Calu3 (cell line): ENCODE results near the gene BICRAL. TPM values are rescaled to one million over a fixed set of nuclear protein-coding genes. Genes with fewer than 3 reads are reported as not detected.

ENCODE experiments used
- BruUV-seq: library from RNA; stranded (reverse); fragments of 400-500 nt; replicated peaks from 2 replicates; lab custom pipeline; 2021; lab: Mats Ljungman, UMichigan
- CTCF ChIA-PET: fragments of 300-600 bp; sonication (Branson Sonifier 250); formaldehyde crosslinking; loops from one replicate; lab custom pipeline; 2022; ENCODE audit warnings: antibody characterized with exemption; lab: Charles Lee
- DNase-seq: peaks from one replicate; pipeline ENCODE4 v3.0.0; 2022
- H3K27ac Mint-ChIP-seq: one replicate; pipeline ENCODE4 v1.8.0; 2022; ENCODE audit warnings: mixed read lengths; ENCODE audit not compliant: unreplicated experiment
- H3K27me3 Mint-ChIP-seq: one replicate; pipeline ENCODE4 v1.8.0; 2022; ENCODE audit warnings: mixed read lengths; ENCODE audit not compliant: unreplicated experiment
- H3K36me3 Mint-ChIP-seq: one replicate; pipeline ENCODE4 v1.8.0; 2022; ENCODE audit warnings: mild to moderate bottlenecking, moderate library complexity, mixed read lengths; ENCODE audit not compliant: insufficient read depth, unreplicated experiment
- H3K4me1 Mint-ChIP-seq: one replicate; pipeline ENCODE4 v1.8.0; 2022; ENCODE audit warnings: mild to moderate bottlenecking, low read depth, mixed read lengths; ENCODE audit not compliant: unreplicated experiment
- H3K4me3 Mint-ChIP-seq: one replicate; pipeline ENCODE4 v1.8.0; 2022; ENCODE audit warnings: mild to moderate bottlenecking, low read depth, moderate library complexity, mixed read lengths; ENCODE audit not compliant: unreplicated experiment
- H3K9me3 Mint-ChIP-seq: one replicate; pipeline ENCODE4 v1.8.0; 2022; ENCODE audit warnings: low read depth, mixed read lengths; ENCODE audit not compliant: unreplicated experiment
- intact Hi-C: fragments of 100-400 bp; cut with micrococcal nuclease; formaldehyde crosslinking; loops from one replicate; pipeline ENCODE4 v1.10.0; 2022; ENCODE audit not compliant: unreplicated experiment
- total RNA-seq: library from RNA; stranded (reverse); gene quantifications from 2 replicates; pipeline ENCODE4 v1.2.3, GENCODE V29; 2022
- TF ChIP-seq, protein P1 (sequence below): fragments of 200-600 bp; IDR thresholded peaks from one replicate; pipeline ENCODE4 v1.8.0; 2022; ENCODE audit warnings: antibody characterized with exemption; ENCODE audit not compliant: unreplicated experiment

BICRAL gene
- total RNA-seq, 1 experiment from 2014 or later: 19.2 TPM

- peaks cover 26% of the 10 kb centered on the region for H3K4me1 Mint-ChIP-seq
- peak overlapping the region; percentile 92 for H3K27ac Mint-ChIP-seq
- DNase-seq: peak; percentile 92
- BruUV-seq: no TSS peak
- TF ChIP-seq, protein P1, sequence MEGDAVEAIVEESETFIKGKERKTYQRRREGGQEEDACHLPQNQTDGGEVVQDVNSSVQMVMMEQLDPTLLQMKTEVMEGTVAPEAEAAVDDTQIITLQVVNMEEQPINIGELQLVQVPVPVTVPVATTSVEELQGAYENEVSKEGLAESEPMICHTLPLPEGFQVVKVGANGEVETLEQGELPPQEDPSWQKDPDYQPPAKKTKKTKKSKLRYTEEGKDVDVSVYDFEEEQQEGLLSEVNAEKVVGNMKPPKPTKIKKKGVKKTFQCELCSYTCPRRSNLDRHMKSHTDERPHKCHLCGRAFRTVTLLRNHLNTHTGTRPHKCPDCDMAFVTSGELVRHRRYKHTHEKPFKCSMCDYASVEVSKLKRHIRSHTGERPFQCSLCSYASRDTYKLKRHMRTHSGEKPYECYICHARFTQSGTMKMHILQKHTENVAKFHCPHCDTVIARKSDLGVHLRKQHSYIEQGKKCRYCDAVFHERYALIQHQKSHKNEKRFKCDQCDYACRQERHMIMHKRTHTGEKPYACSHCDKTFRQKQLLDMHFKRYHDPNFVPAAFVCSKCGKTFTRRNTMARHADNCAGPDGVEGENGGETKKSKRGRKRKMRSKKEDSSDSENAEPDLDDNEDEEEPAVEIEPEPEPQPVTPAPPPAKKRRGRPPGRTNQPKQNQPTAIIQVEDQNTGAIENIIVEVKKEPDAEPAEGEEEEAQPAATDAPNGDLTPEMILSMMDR: no peak
- peaks cover 40% of the 10 kb centered on the region for H3K36me3 Mint-ChIP-seq
- no peaks in the 10 kb centered on the region for H3K27me3 Mint-ChIP-seq
- intact Hi-C loops: loop anchor here (1.0 to 5.0 kb wide), 2 partner anchors 36 to 131 kb away; partner anchors contain the start of genes BICRAL and RPL7L1
- H3K4me3 Mint-ChIP-seq: peak overlapping the region; percentile 88
- no peaks in the 10 kb centered on the region for H3K9me3 Mint-ChIP-seq
- CTCF ChIA-PET: interaction anchor here (0.6 to 2.0 kb wide), 20 partner anchors 9 to 1884 kb away, joined by 3 to 14 read pairs (median 5); partner anchors contain the start of genes BICRAL and RPL7L1
Measured at GRCh38 chr6:42746463-42747391, 35.1 kb upstream of the BICRAL start.

GRCh38 chr6:42748203-42748898 is 33.5 kb upstream of the BICRAL start:
- Mint-ChIP-seq H3K27ac (no peak overlapping the region), H3K4me3 (peak overlapping the region; percentile 88), H3K27me3 (no peaks in the 10 kb centered on the region), H3K9me3 (no peaks in the 10 kb centered on the region), H3K36me3 (peaks cover 40% of the 10 kb centered on the region), H3K4me1 (peaks cover 26% of the 10 kb centered on the region)
- no TSS peak for BruUV-seq
- TF ChIP-seq, protein P1: no peak
- CTCF ChIA-PET: interaction anchor here (0.7 to 1.5 kb wide), 4 partner anchors 32 to 475 kb away, joined by 3 to 5 read pairs (median 4); partner anchors contain the start of gene RPL7L1
- intact Hi-C loops: loop anchor here (5.0 kb wide), 1 partner anchor 129 kb away; the partner anchor contains the start of gene RPL7L1
- DNase-seq: no peak

DNA sequence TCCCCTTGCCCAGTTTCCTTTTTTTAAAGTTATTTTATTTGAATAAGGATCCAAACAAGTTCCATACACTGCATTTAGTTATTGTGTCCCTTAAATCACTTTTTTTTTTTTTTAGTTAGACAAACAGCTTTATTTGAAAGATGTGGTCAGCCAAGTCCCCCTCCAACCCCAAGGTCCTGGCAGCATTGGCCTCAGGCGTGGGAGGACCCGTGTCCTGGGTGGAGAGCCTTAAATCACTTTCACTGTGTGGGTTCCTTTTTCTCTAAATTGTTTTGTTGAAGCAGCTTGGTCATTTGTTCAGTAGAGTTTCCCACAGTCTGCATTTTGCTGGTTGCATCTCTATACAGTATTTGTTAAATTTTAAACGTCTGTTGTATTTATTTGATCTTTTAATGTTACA is 30.8 kb upstream of the BICRAL start:
- Mint-ChIP-seq H3K27ac (no peak overlapping the region), H3K36me3 (peaks cover 20% of the 10 kb centered on the region), H3K4me1 (peaks cover 18% of the 10 kb centered on the region), H3K27me3 (no peaks in the 10 kb centered on the region), H3K4me3 (no peak overlapping the region), H3K9me3 (no peaks in the 10 kb centered on the region)
- TF ChIP-seq, protein P1: no peak
- intact Hi-C loops: no loop called here
- BruUV-seq: no TSS peak
- DNase-seq: no peak
- CTCF ChIA-PET: interaction anchor here (0.7 kb wide), 1 partner anchor 161 kb away, joined by 3 read pairs; no protein-coding TSS in a partner anchor

GRCh38 chr6:42754759-42755158 is 27.1 kb upstream of the BICRAL start:
- no TSS peak for BruUV-seq

More at GRCh38 chr6:42754759-42755158, 27.1 kb upstream of the BICRAL start:
- no peaks in the 10 kb centered on the region for H3K4me1 Mint-ChIP-seq
- TF ChIP-seq, protein P1: no peak
- H3K36me3 Mint-ChIP-seq: no peaks in the 10 kb centered on the region
- no peaks in the 10 kb centered on the region for H3K9me3 Mint-ChIP-seq
- intact Hi-C loops: no loop called here
- no peak overlapping the region for H3K27ac Mint-ChIP-seq
- no peak overlapping the region for H3K4me3 Mint-ChIP-seq
- CTCF ChIA-PET: interaction anchor here (0.6 kb wide), 1 partner anchor 1440 kb away, joined by 3 read pairs; no protein-coding TSS in a partner anchor
- H3K27me3 Mint-ChIP-seq: no peaks in the 10 kb centered on the region
- no peak for DNase-seq
